Liver (tissue), 3 donors: Measurements from ENCODE around the gene SNAP25.

Source experiments
- ATF3 ChIP-seq: IDR thresholded peaks from 2 replicates; pipeline ENCODE4 v1.6.1; 2016; ENCODE audit warnings: antibody characterized with exemption
- CTCF ChIP-seq: fragments of 150-350 bp; IDR thresholded peaks from 2 replicates; pipeline ENCODE4 v1.5.1; 2017; ENCODE audit warnings: improper control_type of control experiment, low read depth, low read length; ENCODE audit not compliant: missing input control
- EGR1 ChIP-seq, 2 donors: IDR thresholded peaks; 2 replicates each; pipeline ENCODE4 v1.6.1; 2016 to 2018; ENCODE audit warnings: antibody characterized with exemption in 2 of 2, low read depth in 2 of 2
- FOXA1 ChIP-seq: IDR thresholded peaks from 2 replicates; pipeline ENCODE4 v1.6.1; 2016; ENCODE audit warnings: antibody characterized with exemption
- HNF4A ChIP-seq, 2 donors: conservative IDR thresholded peaks; 2 replicates each; pipeline ENCODE4 v1.6.1; 2016; ENCODE audit warnings: antibody characterized with exemption in 2 of 2, mild to moderate bottlenecking in 2 of 2
- JUND ChIP-seq, 2 donors: IDR thresholded peaks; 2 replicates each; pipeline ENCODE4 v1.6.1; 2016; ENCODE audit warnings: antibody characterized with exemption in 2 of 2
- MAX ChIP-seq: IDR thresholded peaks from 2 replicates; pipeline ENCODE4 v1.6.1; 2016; ENCODE audit warnings: antibody characterized with exemption
- RAD21 ChIP-seq, 2 donors: IDR thresholded peaks; 2 replicates each; pipeline ENCODE4 v1.6.1; 2016; ENCODE audit warnings: antibody characterized with exemption in 2 of 2, mild to moderate bottlenecking in 2 of 2
- REST ChIP-seq: IDR thresholded peaks from 2 replicates; pipeline ENCODE4 v1.6.1; 2016; ENCODE audit warnings: antibody characterized with exemption, mild to moderate bottlenecking
- RXRA ChIP-seq, 2 donors: IDR thresholded peaks; 2 replicates each; pipeline ENCODE4 v1.6.1; 2017 to 2018; ENCODE audit warnings: antibody characterized with exemption in 2 of 2, mild to moderate bottlenecking in 1 of 2
- SP1 ChIP-seq: IDR thresholded peaks from 2 replicates; pipeline ENCODE4 v1.6.1; 2018; ENCODE audit warnings: antibody characterized with exemption, mild to moderate bottlenecking
- TAF1 ChIP-seq: conservative IDR thresholded peaks from 2 replicates; pipeline ENCODE4 v1.6.1; 2016; ENCODE audit warnings: antibody characterized with exemption, mild to moderate bottlenecking
- YY1 ChIP-seq: IDR thresholded peaks from 2 replicates; pipeline ENCODE4 v1.6.1; 2016; ENCODE audit warnings: antibody characterized with exemption, mild to moderate bottlenecking
- ZBTB33 ChIP-seq: IDR thresholded peaks from 2 replicates; pipeline ENCODE4 v1.6.1; 2016; ENCODE audit warnings: antibody characterized with exemption
- donor health status: healthy.
- donor health status: healthy.

- TF ChIP-seq REST: no peak
- no peak for TF ChIP-seq YY1
- no peak for TF ChIP-seq CTCF
- no peak for TF ChIP-seq EGR1 (IDR thresholded peaks at IDR 0.05; ENCODE audit: low read depth in 2 of 2)
- TF ChIP-seq RXRA (IDR thresholded peaks at IDR 0.05): no peak
- no peak for TF ChIP-seq ZBTB33
- no peak for TF ChIP-seq FOXA1
- no peak for TF ChIP-seq HNF4A (conservative IDR thresholded peaks at IDR 0.05)
- no peak for TF ChIP-seq TAF1
- no peak for TF ChIP-seq RAD21 (IDR thresholded peaks at IDR 0.05)
- no peak for TF ChIP-seq ATF3
- no peak for TF ChIP-seq JUND (IDR thresholded peaks at IDR 0.05)
- TF ChIP-seq SP1: no peak
- TF ChIP-seq MAX: no peak
Observed at GRCh38 chr20:10169752-10170151, 48.9 kb upstream of the SNAP25 start.
